HL-60/S4 treated with retinoic acid at 250 ng/mL for 4 days and 3 days (cell line): ENCODE results near the gene OR4D1.

Experiments used
- in situ Hi-C: fragments of 300-500 bp; cut with MboI; formaldehyde crosslinking; loops from 2 replicates; pipeline ENCODE4 v1.7.0; 2022; ENCODE audit warnings: low sequenced_read_pairs

The OR4D1 gene

GRCh38 chr17:58150394-58150793 lies 2.2 kb downstream of the OR4D1 start:
- in situ Hi-C loops, result no loop called here

DNA sequence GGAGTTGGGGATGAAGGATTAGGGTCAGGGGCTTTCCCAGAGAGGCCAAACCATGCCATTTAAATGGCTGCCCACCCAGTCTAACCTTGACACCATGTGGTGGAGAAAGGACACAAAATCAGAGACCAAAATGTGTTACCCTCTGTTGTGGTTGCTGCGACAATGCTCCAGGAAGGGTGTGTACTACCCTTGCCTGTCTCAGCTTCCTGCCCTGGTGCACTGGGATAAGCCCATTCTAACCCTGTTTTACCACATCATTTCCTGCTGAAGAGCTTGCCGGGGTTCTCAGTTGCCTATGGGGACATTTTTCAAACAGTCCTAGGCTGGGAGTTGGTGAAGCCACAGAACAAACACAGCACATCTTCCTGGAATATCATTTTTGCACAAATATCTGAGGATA lies 4.9 kb downstream of the OR4D1 start:
- in situ Hi-C loops, result no loop called here

GRCh38 chr17:58153671-58154070 lies 5.5 kb downstream of the OR4D1 start:
- in situ Hi-C loops, result no loop called here

- in situ Hi-C loops, result no loop called here
Observed at GRCh38 chr17:58156839-58157803, 8.9 kb downstream of the OR4D1 start.

DNA sequence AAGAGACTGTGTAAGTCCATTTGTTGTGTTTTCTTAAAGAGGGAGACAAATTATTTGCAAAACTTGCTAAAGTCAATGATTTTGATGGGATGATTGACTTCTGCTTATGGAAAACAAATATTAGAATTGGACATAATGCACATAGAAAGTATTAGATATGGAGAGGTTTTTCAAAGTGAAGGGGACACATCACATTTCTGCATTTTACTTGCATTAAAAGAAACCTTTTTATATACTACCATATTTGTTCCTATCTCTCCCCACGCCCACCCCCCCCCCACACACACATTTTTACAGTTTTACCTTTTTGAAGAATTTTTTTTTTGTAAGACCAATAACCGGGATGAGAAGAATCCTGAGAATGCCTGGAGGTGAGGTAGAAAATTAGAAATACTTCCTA lies 10.0 kb downstream of the OR4D1 start:
- in situ Hi-C loops, result no loop called here

DNA sequence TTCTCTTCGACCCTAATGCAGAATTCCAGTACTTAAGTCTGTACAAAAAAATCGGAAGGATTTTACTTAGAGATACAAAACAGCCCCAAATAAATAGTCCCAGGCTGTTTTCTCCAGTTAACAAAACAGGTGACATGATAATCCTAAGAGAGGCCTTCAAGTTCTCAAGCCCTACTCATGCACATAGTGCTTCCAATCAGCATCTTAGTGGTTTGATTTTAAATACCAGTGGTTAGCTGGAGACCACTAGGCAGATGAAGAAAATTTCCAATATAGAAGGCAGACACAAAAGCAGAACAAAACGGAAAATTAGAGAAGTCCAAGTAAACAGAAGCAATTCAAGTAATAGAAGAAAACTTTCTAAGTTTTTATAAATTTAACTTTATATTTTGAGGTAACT lies 13.4 kb downstream of the OR4D1 start:
- in situ Hi-C loops, result no loop called here

- in situ Hi-C loops, result no loop called here
Observed at GRCh38 chr17:58165981-58166380, 17.8 kb downstream of the OR4D1 start.

DNA sequence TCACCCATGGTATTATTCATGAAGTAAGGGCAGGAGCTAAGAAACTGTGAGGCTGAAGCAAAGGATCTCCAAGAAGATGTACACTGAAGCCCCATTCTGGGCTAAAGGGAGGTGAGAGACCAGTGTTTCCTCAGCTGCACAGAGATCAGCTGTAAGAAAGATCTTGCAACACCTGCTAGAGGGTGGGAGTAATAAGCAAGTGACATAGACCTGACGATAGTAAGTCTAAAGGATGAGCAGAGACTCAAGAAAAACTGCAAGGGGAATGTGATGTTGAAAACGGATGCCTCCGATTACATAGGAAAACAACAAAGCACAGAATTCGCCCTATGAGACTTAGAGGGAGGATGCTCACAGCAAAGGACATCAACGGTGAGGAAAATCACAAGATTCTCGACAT lies 18.5 kb downstream of the OR4D1 start, which contains the start of gene OR4D2:
TSS of gene OR4D2 (plus strand) at position 301 of the 400 bp plus-strand sequence. CDS start 2,674 bp downstream, outside the sequence.
- in situ Hi-C loops, result no loop called here

DNA sequence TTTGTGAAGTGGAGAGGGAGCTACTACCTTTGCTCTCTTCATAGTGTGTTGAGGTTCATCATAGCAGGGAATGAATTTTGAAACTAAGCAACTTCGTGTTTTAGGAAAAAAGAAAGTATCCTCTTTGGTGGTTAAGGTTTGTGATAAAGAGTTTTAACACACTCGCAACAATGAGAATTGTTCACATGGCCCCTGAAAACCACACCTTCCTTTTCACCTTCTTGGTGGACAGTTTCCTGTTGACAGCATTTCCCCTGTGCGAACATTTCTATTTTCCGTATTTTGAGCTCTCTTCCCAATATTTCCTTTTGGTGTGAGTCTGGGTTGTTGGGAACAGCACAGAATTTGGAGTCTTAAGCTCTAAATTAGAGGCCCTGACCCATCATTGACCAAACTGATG lies 22.4 kb downstream of the OR4D1 start:
- in situ Hi-C loops, result no loop called here

GRCh38 chr17:58172369-58173071 lies 24.3 kb downstream of the OR4D1 start:
- in situ Hi-C loops, result no loop called here

- in situ Hi-C loops, result no loop called here
Observed at GRCh38 chr17:58174871-58175270, 26.7 kb downstream of the OR4D1 start.

GRCh38 chr17:58176200-58176599 lies 28.0 kb downstream of the OR4D1 start:
- in situ Hi-C loops, result no loop called here

DNA sequence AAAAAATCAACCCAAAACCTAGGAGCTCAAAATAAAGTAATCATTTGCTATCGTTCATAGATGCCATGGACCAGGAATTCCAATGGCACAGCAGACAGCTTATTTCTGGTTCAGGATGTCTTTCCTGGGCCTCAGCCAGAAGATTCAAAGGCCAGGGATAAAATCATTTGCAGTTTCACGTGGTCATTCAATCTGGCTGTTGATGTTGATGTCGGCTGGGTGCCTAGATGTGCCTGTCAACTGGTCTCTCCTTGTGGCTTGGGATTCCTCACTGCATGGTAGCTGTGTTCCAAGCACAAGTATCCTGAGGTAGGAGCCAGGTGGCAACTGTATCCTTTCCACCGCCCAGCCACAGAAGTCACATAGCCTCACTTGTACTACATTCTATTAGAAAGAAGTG lies 33.6 kb downstream of the OR4D1 start:
- in situ Hi-C loops, result no loop called here

DNA sequence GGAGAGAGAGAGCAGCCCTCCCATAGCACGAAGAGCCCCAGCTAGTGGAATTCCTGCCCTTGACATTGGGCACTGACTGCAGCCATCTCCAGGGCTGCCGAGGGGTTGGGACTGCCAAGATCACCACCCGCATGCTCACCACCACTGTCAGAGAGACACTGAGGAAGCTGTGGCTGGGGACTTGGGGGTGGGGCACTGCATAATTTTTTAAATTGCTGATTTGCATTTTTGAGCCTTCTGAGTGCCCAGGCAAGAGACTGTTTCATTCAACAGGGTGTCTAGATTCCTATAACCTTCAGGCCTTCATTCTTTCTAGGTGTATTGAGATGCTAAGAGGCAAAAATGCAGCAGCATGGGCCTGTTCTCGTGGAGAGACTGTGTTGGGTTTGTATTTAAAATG lies 35.3 kb downstream of the OR4D1 start:
- in situ Hi-C loops, result no loop called here

DNA sequence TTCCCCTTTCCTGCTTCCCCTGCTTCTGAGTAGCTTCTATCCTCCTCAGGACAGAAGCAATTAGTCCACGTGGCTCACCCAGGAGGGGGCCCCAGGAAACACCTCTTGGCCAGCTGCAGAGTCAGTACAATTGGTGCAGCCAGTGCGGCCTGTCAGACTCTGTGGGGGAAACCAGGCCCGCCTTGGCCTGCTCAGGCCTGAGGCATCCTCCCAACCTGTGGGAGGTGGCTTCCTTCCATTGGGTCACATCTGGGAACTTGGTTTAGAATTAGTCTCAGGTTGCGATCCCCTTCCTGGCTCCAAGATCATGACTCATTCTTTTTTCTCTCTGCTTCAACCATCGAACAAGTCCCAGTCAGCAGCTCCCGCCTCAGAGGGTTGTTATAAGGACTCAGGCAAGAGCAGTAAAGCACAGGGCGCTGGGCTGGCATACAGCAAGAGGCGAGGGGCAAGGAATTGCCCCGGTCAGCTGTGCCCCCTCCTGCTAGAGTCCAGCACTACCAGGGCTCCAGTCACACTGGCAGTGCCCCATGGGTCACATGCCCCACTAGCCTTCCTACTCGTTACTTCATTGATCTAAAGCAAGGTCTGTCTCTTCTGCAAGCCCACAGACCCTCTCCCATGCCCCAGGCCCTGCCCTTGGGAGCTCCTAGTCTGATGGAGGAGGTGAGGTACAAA lies 36.3 kb downstream of the OR4D1 start:
- in situ Hi-C loops, result no loop called here

- in situ Hi-C loops, result no loop called here
Observed at GRCh38 chr17:58184986-58185761, 37.0 kb downstream of the OR4D1 start.

GRCh38 chr17:58186591-58186990 lies 38.4 kb downstream of the OR4D1 start:
- in situ Hi-C loops, result no loop called here

DNA sequence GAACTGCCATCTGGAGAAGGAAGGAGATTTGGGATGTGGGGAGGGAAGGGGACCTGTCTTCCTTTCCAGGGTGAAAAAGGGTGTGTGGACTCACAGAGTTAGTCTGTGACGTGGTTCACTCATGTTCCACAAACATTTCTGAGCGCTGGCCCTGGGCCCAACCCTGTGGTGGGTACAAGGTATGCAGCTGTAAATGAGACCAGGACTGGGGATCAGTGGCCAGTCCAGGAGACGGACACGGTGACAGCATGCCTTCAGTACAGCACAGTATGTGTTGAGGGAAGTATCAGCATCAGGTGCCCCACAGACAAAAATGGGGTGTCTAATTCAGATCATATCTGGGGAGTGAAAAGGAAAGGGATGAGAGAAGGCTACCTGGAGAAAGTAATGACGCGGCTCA lies 38.9 kb downstream of the OR4D1 start:
- in situ Hi-C loops, result no loop called here

GRCh38 chr17:58187675-58188074 lies 39.5 kb downstream of the OR4D1 start:
- in situ Hi-C loops, result no loop called here

DNA sequence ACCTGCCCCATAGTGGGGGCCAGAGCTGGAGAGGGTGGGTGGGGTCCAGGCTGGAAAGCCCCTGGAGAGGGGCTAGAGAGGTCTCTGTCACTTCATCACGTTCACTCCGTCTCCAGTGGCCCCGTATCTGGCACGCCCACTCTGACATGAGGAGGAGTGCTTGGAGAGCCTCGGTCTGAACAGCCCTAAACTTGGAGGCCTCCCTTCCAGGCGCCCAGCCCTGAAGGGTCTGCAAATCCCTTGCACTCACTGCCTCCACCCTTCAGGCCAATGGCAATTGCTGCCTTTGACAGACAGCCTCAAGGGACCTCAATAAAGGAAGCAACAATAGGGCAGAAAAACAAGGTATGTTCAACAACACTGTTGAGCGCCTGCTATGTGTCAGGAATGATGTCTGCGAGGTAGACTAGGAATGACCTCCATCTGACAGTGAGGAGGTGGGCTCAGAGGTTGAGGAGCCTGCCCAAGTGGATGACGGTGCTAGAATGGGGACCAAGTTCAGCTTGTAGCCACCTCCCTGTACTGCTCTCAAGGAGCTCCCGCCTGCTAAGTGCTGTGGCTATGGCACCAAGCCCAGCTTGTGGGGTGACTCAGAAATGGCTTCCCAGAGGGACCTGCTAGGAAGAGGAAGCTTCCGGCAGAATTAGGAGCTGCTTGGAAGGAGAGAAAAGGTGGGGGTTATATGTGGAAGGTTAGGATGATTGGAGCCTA lies 41.4 kb downstream of the OR4D1 start:
- in situ Hi-C loops, result no loop called here
